Lung (tissue), 12 donors: Measurements from ENCODE around the gene ATP10A. TPM values are rescaled to one million over a fixed set of nuclear protein-coding genes. Genes with fewer than 3 reads are reported as not detected.

ENCODE experiments used
- ATAC-seq: fragments of 200-7000 bp; cut with Tn5 transposase; one replicate; pipeline ENCODE4 v1.9.1; 2020; ENCODE audit warnings: moderate number of reproducible peaks; ENCODE audit not compliant: insufficient read depth, low FRiP score
- DNase-seq, 3 donors: peaks; one replicate each; pipeline ENCODE4 v3.0.0-alpha.2; 2013 to 2017
- H3K27ac ChIP-seq, 2 donors: one replicate each; pipeline ENCODE4 v1.5.1; 2013; ENCODE audit warnings: mild to moderate bottlenecking in 2 of 2, moderate library complexity in 2 of 2, control low read depth in 1 of 2, inconsistent platforms in 1 of 2, low read depth in 1 of 2, low read length in 1 of 2
- H3K27me3 ChIP-seq, 3 donors: one replicate each; pipeline ENCODE4 v1.5.1; 2013; ENCODE audit warnings: low read length in 2 of 3; ENCODE audit not compliant: control insufficient read depth in 3 of 3, insufficient read depth in 3 of 3
- H3K36me3 ChIP-seq, 4 donors: one replicate each; pipeline ENCODE4 v1.5.1; 2013; ENCODE audit warnings: low read length in 4 of 4, mild to moderate bottlenecking in 1 of 4, moderate library complexity in 1 of 4; ENCODE audit not compliant: control insufficient read depth in 4 of 4, insufficient read depth in 4 of 4
- H3K4me1 ChIP-seq, 5 donors: one replicate each; pipeline ENCODE4 v1.5.1; 2013; ENCODE audit warnings: low read length in 5 of 5, mild to moderate bottlenecking in 2 of 5, moderate library complexity in 1 of 5; ENCODE audit not compliant: control insufficient read depth in 5 of 5, insufficient read depth in 5 of 5
- H3K4me3 ChIP-seq: one replicate; pipeline ENCODE4 v1.5.1; 2013; ENCODE audit warnings: mild to moderate bottlenecking, control low read depth, moderate library complexity
- H3K9ac ChIP-seq, 2 donors: one replicate each; pipeline ENCODE4 v1.5.1; 2013; ENCODE audit warnings: low read length in 2 of 2, control low read depth in 1 of 2; ENCODE audit not compliant: insufficient read depth in 1 of 2
- H3K9me3 ChIP-seq, 4 donors: one replicate each; pipeline ENCODE4 v1.5.1; 2013; ENCODE audit warnings: low read length in 3 of 4, mild to moderate bottlenecking in 1 of 4, moderate library complexity in 1 of 4; ENCODE audit not compliant: control insufficient read depth in 4 of 4, insufficient read depth in 3 of 4
- WGBS, 2 donors: extraction: QIAGEN DNeasy Blood & Tissue Kit; methylation state at CpG; one replicate each; pipeline ENCODE4 v1.1.7; 2013; 5-methylcytosine and 5-hydroxymethylcytosine counted together
- polyA plus RNA-seq, 2 donors: library from polyadenylated mRNA; stranded (reverse); fragments of 200-250 nt; gene quantifications; one replicate each; pipeline ENCODE4 v1.2.1, GENCODE V29; 2013
- total RNA-seq, 2 donors: library from RNA; depleted of rRNA in 1 of 2; stranded (reverse); fragments of >200 nt in 1 of 2; gene quantifications; one replicate each; pipeline ENCODE4 v1.2.1, GENCODE V29; 2014 to 2021
- TF ChIP-seq, protein P1 (sequence below): IDR thresholded peaks from 2 replicates; pipeline ENCODE4 v1.5.1; 2012; ENCODE audit warnings: mild to moderate bottlenecking; ENCODE audit errors: control extremely low read depth, extremely low read depth
- donor health status: control.
- donor health status: control.
- donor health status: Bipolar disorder and iron deficiency.
- donor health status: healthy.
- donor health status: DM: yes; HTN: yes; CAD: no.

ATP10A gene
- total and polyA plus RNA-seq, 4 donors: 4.5 to 33.7 (median 6.2) TPM

DNA sequence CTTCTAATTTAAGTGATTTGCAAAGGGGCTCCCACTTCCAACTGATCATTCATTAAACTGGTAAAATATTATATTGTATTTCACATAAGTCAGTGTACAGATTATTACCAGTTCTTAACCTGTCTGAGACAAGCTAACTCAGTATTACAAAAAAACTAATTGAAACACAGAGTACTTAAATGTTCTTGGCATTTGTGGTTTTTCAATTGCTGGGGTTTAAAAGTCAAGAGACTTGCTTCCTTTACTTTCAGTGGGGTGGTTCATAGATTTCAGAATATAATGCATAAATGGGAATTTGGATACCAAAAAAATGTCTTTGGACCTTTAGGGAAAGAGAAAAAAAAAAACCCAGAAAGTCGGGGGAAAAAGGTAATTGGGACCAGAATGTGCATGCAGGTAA is 85.0 kb downstream of the ATP10A start:
- Histone ChIP-seq H3K9me3 (no peaks in the 10 kb centered on the region), H3K27ac (no peak overlapping the region), H3K4me1 (peaks cover 0 to 5% (median 0%) of the 10 kb centered on the region in 5 donors), H3K4me3 (no peak overlapping the region), H3K36me3 (peaks cover 0 to 10% (median 0%) of the 10 kb centered on the region in 4 donors), H3K9ac (no peak overlapping the region), H3K27me3 (no peaks in the 10 kb centered on the region)
- ATAC-seq: no peak
- TF ChIP-seq, protein P1, sequence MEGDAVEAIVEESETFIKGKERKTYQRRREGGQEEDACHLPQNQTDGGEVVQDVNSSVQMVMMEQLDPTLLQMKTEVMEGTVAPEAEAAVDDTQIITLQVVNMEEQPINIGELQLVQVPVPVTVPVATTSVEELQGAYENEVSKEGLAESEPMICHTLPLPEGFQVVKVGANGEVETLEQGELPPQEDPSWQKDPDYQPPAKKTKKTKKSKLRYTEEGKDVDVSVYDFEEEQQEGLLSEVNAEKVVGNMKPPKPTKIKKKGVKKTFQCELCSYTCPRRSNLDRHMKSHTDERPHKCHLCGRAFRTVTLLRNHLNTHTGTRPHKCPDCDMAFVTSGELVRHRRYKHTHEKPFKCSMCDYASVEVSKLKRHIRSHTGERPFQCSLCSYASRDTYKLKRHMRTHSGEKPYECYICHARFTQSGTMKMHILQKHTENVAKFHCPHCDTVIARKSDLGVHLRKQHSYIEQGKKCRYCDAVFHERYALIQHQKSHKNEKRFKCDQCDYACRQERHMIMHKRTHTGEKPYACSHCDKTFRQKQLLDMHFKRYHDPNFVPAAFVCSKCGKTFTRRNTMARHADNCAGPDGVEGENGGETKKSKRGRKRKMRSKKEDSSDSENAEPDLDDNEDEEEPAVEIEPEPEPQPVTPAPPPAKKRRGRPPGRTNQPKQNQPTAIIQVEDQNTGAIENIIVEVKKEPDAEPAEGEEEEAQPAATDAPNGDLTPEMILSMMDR: no peak
- WGBS, 2 donors: 62 to 63% methylated on average over 1 of the region's 1 CpG
- DNase-seq: no peak

DNA sequence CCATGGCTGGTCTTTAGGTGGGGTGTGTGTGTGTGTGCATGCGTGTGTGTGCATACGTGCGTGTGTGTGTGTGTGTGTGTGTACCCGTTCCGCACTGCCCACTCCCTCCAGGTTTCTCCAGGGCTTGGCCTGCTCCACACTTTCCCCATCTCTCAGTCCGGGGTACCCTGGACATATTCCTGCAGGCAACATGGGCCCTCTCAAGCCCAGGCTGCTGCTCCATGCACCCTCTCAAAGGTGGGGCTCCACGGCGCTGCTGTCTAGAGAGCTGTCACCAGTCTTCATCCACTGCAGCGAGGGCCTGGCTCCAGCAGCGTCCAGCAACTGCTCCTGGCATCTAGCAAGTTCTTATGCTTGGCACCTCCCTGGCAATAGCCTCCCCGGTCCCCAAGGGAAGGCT is 86.1 kb downstream of the ATP10A start:
- TF ChIP-seq, protein P1: no peak
- no peak overlapping the region for H3K9ac ChIP-seq
- WGBS, 2 donors: 87 to 89% methylated on average over 11 of the region's 11 CpGs
- H3K9me3 ChIP-seq: no peaks in the 10 kb centered on the region
- H3K27me3 ChIP-seq: no peaks in the 10 kb centered on the region
- ATAC-seq (no peak), DNase-seq (no peak)
- H3K27ac ChIP-seq: no peak overlapping the region
- H3K4me1 ChIP-seq: peaks cover 0 to 5% (median 0%) of the 10 kb centered on the region in 5 donors
- peaks cover 0 to 10% (median 0%) of the 10 kb centered on the region in 4 donors for H3K36me3 ChIP-seq
- no peak overlapping the region for H3K4me3 ChIP-seq

DNA sequence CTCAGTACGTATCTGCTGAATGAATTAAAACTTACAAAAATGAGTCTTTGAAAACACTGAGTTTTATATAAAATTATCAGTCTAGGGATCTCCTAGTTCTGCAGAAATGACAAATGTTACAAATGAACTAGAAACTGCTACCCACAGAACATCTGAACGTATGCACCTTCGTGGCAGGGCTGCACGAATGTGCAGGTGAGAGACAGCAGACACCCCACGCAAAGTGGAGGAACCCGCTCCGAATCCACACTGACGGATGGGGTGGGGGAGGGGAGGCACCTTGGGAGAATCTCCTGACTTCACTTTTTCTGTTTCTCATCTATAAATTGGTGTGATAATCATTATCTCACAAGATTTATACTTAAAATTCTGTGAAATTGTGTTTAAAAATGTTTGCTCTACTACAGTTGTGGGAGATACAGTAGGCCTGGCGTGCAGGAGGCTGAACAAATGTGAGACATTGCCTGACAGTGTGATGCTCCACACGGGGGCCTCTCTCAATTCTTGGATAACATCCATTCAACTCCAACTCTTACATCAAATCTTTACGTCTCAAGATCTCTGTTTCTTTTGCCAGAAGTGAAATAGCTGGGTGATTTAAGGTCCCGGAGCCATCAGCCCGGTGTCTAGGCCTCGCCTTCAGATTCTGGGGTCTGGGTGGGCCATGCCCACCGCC is 86.9 kb downstream of the ATP10A start:
- H3K4me1 ChIP-seq: peaks cover 0 to 5% (median 0%) of the 10 kb centered on the region in 5 donors

More for the DNA sequence above, 86.9 kb downstream of the ATP10A start:
- 86% methylated on average over 15 of the region's 15 CpGs for WGBS, 2 donors
- ATAC-seq: no peak
- Histone ChIP-seq H3K4me3 (no peak overlapping the region), H3K27ac (no peak overlapping the region), H3K36me3 (peaks cover 0 to 10% (median 0%) of the 10 kb centered on the region in 4 donors), H3K9ac (no peak overlapping the region), H3K9me3 (no peaks in the 10 kb centered on the region), H3K27me3 (no peaks in the 10 kb centered on the region)
- TF ChIP-seq, protein P1: no peak
- DNase-seq: no peak
